SKM-1 (cell line): ENCODE measurements around the gene LTB.
"Not testable (repeated sequence)": the region's sequence is repeated elsewhere in the genome, so short reads cannot be mapped to it uniquely, and the experiment has no call there.

Source experiments
- DNase-seq: peaks from one replicate; lab custom pipeline; 2025; ENCODE audit not compliant: unreplicated experiment; lab: John Stamatoyannopoulos, UW

LTB gene

DNA sequence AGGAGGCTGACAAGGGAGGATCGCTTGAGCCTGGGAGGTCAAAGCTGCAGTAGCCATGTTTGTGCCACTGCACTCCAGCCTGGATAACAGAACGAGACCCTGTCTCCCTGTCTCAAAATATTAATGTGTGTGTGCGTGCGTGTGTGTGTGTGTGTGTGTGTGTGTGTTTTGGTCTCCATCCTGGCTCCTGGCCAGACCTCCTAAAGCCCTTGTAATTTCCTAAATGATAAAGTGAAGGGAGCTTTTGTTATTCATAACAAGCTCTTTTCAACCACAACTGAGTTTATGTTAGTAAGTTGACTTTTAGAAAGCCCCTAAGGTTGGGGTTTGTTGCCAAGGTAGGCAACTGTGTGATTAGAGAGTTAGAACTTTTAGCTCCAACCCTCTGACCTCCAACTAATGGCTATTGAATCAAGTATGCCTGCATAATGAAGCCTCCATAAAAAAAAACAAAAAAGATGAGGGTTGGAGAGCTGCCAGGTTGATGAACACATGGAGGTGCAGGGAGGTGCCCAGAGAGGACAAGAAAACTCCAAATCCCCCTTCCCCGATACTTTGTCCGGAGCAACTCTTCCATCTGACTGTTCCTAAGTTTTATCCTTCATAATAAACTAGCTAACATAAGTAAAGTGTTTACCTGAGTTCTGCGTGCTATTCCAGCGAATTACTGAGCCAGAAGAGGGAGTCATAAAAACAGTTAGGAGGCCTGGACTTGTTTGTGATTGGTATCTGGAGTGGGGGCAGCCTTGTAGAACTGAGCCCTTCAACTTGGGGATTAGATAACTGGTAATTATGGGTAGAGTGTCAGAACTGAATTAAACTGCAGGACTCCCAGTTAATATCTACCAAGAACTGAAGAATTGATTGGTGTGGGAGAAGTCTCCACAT lies 27.5 kb upstream of the LTB start:
- DNase-seq = no peak

DNA sequence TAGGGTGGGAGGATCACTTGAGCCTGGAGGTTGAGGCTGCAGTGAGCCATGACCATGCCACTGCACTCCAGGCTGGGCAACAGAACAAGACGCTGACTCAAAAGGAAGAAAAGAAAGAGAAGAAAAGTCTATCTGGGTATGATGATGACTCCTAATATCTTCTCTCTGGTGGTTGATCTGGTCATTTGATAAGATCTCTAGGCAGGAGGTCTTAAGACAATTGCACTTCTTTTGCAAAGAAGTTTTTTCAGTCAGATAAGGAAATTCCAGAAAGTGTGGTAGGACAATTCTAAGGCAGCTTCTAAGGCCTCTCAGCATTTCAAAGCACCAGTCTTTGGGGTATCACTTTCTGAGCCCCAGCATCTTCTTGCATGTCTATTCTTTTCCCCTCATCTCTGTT lies 25.1 kb upstream of the LTB start:
- DNase-seq = no peak

- DNase-seq = peak; percentile 61
These were observed 14.8 kb upstream of the LTB start for GRCh38 chr6:31597006-31597405.

DNA sequence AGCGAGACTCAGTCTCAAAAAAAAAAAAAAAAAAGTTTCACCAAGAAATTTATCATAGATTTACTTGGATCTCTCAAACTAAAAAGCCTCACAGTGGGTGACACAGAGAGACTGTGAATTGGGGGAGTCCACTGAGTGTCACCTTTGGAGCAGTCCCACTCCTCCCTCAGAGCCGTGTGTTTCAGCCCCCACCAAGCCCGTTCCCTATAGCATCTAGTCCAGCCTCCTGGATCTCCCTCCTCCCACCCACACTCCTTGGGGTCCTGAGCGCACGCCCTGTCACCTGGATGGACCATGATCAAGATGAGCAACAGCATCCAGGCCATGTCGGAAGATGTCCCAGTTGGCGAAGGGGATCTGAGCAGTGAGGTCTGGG lies 10.2 kb upstream of the LTB start:
- DNase-seq = no peak

DNA sequence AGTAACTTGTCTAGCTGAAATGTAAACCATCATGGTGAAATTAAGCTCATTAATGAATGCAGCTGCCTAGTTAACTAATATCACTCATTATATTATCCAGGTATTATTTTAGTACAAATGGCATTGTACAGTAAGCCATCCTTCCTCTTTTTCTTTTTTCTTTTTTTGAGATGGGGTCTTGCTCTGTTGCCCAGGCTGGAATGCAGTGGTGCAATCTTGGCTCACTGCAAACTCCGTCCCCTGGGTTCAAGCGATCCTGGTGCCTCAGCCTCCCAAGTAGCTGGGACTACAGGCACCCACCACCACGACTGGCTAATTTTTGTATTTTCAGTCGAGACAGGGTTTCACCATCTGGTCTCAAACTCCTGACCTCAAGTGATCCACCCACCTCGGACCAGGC lies 8.5 kb upstream of the LTB start:
- not testable (repeated sequence) for DNase-seq

DNA sequence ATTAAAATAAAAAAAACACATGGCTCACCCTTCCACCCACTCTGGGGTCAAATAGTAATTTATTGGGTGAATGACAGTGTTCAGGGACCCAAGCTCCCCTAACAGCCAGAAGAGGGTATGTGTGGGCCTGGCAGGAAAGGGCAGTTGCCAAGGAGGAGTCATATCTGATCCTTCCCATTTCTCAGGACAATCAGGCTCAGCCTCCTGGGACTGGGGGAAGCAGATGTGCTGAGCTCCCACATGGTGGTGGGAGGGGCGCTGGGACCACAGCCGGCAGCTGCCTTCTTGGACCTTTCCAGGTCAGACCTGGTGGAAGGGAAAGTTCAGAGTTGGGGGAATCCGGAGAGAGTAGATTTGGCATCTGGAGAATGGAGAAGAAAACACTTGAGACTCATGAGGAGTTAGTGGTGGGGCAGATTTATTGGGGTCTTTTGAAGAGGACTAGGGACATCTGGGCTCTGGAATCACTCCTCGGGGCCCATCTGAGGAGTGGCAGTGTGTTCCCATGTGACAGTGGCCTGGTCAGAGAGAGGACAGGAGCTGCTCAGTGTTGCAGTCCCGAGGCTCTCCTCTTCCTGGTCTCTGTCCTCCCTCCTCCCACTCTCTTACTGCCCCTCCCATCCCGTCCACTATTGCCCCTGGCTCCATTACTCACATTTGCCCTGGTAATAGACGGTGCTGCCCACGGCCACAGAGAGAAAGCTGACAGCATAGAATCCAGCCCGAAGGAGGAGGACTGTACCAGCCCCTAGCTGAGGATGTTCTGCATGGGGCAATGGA lies 6.8 kb upstream of the LTB start:
- no peak for DNase-seq

GRCh38 chr6:31587791-31588777 lies 5.9 kb upstream of the LTB start:
- DNase-seq = no peak

DNA sequence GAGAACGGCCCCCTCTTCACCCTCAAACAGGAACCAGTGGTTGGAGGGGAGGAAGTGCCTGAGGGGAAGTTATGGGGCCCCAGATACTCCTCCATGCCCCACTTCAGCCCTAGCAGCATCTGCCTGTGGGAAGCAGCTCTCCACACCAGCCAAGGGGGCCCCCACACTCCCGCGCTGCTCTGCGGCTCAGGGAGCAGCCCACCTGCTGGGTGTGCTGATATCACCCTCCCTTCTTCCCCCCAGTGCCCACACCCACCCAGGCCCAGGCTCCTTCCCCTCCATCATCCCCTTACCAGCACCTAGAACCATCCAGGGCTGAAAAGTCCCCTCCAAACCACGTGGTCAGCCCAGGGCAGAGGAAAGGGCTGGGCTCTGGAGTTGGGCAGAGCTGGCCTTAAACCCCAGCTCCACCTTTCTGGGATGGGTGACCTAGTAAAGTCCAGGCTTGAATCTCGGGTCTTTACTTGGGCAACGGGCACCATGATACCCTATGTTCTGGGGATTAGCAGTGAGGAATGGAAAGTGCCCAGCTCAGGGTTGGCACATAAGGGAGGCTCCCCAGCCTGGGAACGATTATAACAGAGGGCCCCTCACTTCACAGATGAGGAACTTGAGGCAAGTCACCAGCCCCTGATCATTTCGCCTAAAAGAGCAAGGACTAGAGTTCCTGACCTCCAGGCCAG lies 4.5 kb upstream of the LTB start:
- DNase-seq = peak; percentile 81

DNA sequence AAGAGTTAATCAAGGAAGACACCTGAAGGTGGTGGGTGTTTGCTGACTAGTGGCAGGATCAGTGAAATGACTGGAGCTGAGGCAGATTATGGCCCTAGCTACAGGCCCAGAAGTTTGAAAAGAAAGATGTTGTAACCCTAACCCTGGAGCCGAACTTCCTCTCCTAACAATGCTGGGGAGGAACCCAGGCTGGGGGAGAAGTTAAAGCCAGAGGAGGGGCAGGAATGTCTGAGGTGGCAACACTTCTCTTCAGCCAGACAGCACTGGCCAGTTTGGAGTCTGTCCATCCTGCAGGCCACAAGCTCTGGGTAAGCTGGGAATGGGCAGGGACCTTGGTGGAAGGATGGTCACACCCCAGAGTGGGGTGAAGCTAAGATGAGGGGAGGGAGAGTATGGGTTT lies 3.8 kb upstream of the LTB start, which contains the start of gene LST1:
Gene LST1 (plus strand): TSS at position 270 of the 400 bp plus-strand sequence. CDS start 1,023 bp downstream, outside the sequence.
- DNase-seq = peak; percentile 92

- DNase-seq = peak; percentile 50
These were observed 3.3 kb upstream of the LTB start for GRCh38 chr6:31585491-31585890.

GRCh38 chr6:31581434-31582229 lies 592 bp downstream of the LTB start:
- no peak for DNase-seq

DNA sequence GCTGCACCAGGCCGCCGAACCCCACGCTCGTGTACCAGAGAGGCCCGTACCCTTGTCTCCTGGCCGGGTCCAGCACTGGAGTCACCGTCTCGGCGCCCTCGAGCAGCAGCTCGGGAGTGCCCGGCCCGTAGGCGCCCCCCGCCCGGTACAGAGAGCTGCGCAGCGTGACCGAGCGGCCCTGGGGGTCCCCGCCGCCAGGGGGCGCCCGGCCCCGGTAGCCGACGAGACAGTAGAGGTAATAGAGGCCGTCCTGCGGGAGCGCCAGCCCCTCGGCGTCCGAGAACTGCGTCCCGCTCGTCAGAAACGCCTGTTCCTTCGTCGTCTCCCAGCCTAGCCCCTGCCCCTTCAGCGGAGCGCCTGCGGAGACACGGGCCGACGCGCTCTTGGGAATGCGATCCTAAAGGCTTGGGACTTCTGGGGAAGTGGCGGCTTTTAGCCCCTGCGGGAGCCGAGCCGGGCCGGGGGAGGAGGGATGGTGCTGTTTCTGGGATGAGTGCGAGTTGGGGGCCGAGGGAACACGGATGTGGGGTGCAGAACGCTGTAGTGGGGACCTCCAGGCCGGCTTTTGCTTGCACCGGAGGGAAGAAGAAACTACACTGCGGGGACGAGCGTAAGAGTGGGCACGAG lies 1.3 kb downstream of the LTB start:
- DNase-seq = peak; percentile 63

GRCh38 chr6:31580438-31580740 lies 1.8 kb downstream of the LTB start:
- no peak for DNase-seq

- no peak for DNase-seq
These were observed 2.4 kb downstream of the LTB start for GRCh38 chr6:31579546-31580437.

GRCh38 chr6:31579119-31579505 lies 3.1 kb downstream of the LTB start:
- no peak for DNase-seq

GRCh38 chr6:31578184-31579118 lies 3.8 kb downstream of the LTB start:
- no peak for DNase-seq

DNA sequence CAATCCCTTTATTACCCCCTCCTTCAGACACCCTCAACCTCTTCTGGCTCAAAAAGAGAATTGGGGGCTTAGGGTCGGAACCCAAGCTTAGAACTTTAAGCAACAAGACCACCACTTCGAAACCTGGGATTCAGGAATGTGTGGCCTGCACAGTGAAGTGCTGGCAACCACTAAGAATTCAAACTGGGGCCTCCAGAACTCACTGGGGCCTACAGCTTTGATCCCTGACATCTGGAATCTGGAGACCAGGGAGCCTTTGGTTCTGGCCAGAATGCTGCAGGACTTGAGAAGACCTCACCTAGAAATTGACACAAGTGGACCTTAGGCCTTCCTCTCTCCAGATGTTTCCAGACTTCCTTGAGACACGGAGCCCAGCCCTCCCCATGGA lies 4.7 kb downstream of the LTB start:
- DNase-seq = no peak
